Mesodermal cell (in vitro differentiated cells): ENCODE results near the gene FNDC10.

Experiments used
- H3K27ac ChIP-seq: 2 replicates; pipeline ENCODE4 v1.7.0; 2013; ENCODE audit warnings: mild to moderate bottlenecking, low read depth, low read length, moderate library complexity; ENCODE audit not compliant: severe bottlenecking
- H3K36me3 ChIP-seq: 2 replicates; pipeline ENCODE4 v1.7.1; 2013; ENCODE audit warnings: mild to moderate bottlenecking, low read length, moderate library complexity; ENCODE audit not compliant: control insufficient read depth, insufficient read depth
- H3K4me1 ChIP-seq: one replicate; pipeline ENCODE4 v1.7.1; 2013; ENCODE audit warnings: mild to moderate bottlenecking, low read length; ENCODE audit not compliant: insufficient read depth, control insufficient read depth, poor library complexity, severe bottlenecking
- H3K4me3 ChIP-seq: 2 replicates; pipeline ENCODE4 v1.7.0; 2013; ENCODE audit warnings: low read length, control low read depth, mild to moderate bottlenecking; ENCODE audit not compliant: insufficient read depth, poor library complexity, severe bottlenecking; ENCODE audit errors: extremely low read depth
- H3K9me3 ChIP-seq: 2 replicates; pipeline ENCODE4 v1.7.1; 2013; ENCODE audit warnings: mild to moderate bottlenecking, low read length, moderate library complexity; ENCODE audit not compliant: control insufficient read depth
- WGBS, 2 experiments: methylation state at CpG; one replicate each; pipeline ENCODE4 v1.1.5; 2013; ENCODE audit warnings: missing lambda C conversion rate in 2 of 2; ENCODE audit not compliant: insufficient coverage in 2 of 2; 5-methylcytosine and 5-hydroxymethylcytosine counted together

The FNDC10 gene

DNA sequence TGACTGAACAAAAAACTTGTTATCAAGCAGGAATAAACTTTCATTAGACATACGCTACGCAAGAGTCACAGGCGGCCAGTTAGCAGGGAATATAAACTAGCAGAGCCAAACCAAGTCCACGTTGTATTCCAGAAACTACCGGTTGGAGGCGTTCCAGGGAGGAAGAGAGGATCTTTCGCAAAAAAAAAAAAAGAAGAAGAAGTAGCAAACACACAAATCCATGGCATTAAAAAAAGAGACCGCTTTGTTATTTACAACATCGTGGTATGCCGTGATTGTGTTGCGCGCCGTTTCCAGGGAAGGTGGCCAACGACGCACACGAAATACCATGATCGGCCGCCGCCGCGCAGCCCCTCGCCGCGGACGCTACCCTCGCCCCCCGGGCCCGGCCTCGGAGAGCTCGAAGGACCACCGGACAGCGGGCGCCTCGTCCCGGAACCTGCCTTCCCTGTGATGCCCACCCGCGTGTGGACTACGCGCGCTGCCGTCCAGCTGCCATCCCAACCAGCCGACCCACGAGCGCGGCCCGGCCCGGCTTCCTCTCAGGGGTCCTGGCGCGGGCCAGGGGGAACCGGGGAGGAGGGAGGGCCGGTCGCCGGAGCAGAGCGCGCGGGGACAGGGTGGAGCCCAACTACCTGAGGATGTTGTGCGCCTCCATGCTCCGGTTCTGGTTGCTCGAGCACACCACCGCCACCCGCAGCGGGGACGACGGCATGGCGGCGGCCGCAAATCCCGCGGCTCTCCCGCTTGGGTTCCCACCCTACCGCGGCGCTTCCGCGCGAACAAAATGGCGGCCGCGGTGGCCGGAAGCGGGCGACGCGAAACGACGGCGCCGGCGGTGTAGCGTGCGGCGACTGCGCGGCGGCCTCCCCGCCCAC is 25.9 kb downstream of the FNDC10 start:
- WGBS, 2 experiments = 0% methylated on average over 71 to 79 of the region's 96 CpGs
- Histone ChIP-seq H3K4me1 (peaks cover 4% of the 10 kb centered on the region), H3K4me3 (peak overlapping the region; percentile 94), H3K9me3 (no peaks in the 10 kb centered on the region), H3K36me3 (peaks cover 37% of the 10 kb centered on the region), H3K27ac (peak overlapping the region; percentile 97)

DNA sequence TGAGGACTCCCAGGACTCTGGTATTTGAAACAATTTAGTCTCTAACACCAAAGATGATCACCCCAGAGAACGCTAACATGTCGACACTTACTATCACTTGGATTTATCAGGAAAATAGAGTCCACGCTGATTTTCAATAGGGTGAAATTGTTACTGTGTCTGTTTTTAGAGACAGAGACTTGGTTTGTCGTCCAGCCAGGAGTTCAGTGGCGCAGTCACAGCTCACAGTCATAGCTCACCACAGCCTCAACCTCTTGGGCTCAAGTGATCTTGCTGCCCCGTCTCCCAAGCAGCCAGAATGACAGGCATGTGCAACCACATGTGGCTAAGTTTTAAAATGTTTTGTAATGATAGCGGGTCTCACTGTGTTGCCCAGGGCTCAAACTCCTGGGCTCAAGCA is 30.6 kb downstream of the FNDC10 start:
- 100% methylated on average over 1 to 5 of the region's 7 CpGs for WGBS, 2 experiments
- Histone ChIP-seq H3K36me3 (peaks cover 74% of the 10 kb centered on the region), H3K4me3 (no peak overlapping the region), H3K4me1 (peaks cover 4% of the 10 kb centered on the region), H3K27ac (no peak overlapping the region), H3K9me3 (no peaks in the 10 kb centered on the region)

DNA sequence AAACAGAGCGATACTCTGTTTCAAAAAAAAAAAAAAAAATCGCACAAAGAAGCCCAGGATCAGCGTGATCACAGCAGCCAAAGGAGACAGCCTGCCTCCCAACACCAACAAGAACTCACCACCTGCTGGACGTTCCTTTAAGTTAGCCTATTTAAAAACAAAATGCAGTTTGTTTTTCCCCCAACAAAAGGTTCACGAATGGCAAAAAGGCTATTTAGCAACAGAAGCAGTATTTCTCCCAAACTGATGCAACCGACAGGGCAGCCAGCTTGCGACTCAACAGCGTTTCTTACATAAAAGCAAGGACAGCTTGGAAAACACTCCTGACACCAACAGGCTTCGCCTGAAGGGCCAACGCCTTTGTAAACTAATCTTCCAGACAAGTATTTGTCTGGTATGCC is 32.0 kb downstream of the FNDC10 start:
- Histone ChIP-seq H3K4me3 (no peak overlapping the region), H3K27ac (no peak overlapping the region), H3K36me3 (peaks cover 84% of the 10 kb centered on the region), H3K4me1 (no peaks in the 10 kb centered on the region), H3K9me3 (no peaks in the 10 kb centered on the region)
- WGBS, 2 experiments = 81 to 87% methylated on average over 7 to 8 of the region's 10 CpGs

DNA sequence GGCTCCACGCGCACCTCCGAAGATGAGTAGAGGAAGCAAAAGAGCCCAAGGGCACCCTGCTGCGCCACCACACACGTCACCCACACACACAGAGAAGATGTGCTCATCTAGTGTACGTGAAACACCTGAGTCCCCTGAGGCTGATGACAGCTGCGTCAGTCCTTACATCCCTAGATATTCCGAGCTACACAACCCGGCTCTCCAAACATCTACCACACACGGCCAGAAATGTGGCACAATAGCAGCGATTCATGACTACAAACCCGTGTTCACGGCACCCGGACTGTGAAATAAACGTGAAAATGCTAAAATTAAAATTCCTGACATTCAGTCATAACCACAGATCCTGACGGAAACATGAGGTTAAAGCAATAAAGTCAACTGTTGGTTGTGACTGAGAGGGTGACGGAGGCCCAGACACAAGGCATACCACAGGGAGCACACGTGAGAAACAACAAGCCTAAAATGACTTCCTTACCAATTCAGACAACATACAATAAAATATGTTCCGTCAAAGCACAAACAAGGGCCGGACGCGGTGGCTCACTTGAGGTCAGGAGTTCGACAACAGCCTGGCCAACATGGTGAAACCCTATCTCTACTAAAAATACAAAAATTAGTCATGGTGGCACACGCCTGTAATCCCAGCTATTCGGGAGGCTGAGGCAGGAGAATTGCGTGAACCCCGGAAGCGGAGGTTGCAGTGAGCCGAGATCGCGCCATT is 32.6 kb downstream of the FNDC10 start:
- WGBS, 2 experiments = 95 to 96% methylated on average over 20 to 29 of the region's 31 CpGs

DNA sequence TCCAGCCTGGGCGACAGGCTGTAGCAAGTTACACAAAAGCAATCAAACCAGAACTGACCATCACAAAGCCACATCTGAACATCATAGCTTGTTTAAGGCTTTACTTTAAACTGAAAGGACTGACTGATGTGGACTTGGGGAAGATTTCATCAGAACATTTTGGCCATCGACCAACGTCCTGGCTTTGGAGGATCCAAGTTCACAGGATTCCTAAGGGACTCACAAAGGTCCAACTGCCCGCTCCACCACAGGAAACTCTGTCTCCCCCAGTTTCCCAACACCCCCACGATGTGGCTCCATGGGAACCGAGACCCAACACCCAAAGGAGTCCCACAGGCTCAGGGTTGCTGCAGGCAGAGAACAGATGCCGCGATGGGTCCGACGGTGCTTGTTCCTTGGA is 34.6 kb downstream of the FNDC10 start:
- WGBS, 2 experiments = 93 to 96% methylated on average over 8 to 9 of the region's 10 CpGs
- H3K4me1 ChIP-seq = no peaks in the 10 kb centered on the region
- no peaks in the 10 kb centered on the region for H3K9me3 ChIP-seq
- H3K27ac ChIP-seq = no peak overlapping the region
- H3K36me3 ChIP-seq = peaks cover 87% of the 10 kb centered on the region
- no peak overlapping the region for H3K4me3 ChIP-seq

More for the DNA sequence above, 32.6 kb downstream of the FNDC10 start:
- Histone ChIP-seq H3K36me3 (peaks cover 84% of the 10 kb centered on the region), H3K4me1 (no peaks in the 10 kb centered on the region), H3K4me3 (no peak overlapping the region), H3K9me3 (no peaks in the 10 kb centered on the region), H3K27ac (no peak overlapping the region)

DNA sequence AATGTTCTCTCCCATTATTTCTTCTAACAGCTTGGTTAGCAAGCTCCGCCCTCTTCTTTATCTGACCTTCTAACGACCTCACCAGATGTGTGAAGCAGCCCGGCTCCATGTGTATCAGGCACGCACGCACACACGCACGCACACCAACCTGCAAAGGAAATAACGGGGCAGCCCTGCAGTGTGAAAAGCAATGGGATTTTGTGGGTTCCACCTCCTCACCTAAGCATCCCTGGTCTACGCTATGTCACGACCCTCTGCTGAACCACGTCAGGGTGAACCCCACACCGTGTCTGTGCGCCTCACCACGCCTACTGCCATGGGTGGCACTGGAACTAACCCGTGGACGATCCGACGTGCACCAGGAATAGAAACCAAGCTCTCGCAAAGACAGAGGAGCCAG is 35.7 kb downstream of the FNDC10 start:
- H3K36me3 ChIP-seq = peaks cover 81% of the 10 kb centered on the region
- WGBS, 2 experiments = 96 to 98% methylated on average over 16 to 19 of the region's 19 CpGs
- no peaks in the 10 kb centered on the region for H3K9me3 ChIP-seq
- H3K4me3 ChIP-seq = no peak overlapping the region
- no peaks in the 10 kb centered on the region for H3K4me1 ChIP-seq
- no peak overlapping the region for H3K27ac ChIP-seq

DNA sequence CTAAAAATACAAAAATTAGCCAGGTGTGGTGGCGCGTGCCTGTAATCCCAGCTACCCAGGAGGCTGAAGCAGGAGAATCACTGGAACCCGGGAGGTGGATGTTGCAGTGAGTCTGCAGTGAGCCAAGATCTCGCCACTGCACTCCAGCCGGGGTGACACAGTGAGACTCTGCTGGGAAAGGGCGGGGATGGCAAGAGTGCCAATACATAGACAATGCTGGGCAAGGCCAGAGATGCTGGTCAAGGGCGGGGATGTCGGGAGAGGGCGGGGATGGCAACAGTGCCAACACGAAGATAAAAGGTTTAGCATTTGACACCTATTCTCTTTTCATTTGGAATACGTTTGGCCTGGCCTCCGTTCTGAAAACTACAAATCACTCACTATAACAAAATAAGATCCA is 36.2 kb downstream of the FNDC10 start:
- WGBS, 2 experiments = 99% methylated on average over 11 to 12 of the region's 12 CpGs
- Histone ChIP-seq H3K9me3 (no peaks in the 10 kb centered on the region), H3K27ac (no peak overlapping the region), H3K4me1 (no peaks in the 10 kb centered on the region), H3K4me3 (no peak overlapping the region), H3K36me3 (peaks cover 82% of the 10 kb centered on the region)

DNA sequence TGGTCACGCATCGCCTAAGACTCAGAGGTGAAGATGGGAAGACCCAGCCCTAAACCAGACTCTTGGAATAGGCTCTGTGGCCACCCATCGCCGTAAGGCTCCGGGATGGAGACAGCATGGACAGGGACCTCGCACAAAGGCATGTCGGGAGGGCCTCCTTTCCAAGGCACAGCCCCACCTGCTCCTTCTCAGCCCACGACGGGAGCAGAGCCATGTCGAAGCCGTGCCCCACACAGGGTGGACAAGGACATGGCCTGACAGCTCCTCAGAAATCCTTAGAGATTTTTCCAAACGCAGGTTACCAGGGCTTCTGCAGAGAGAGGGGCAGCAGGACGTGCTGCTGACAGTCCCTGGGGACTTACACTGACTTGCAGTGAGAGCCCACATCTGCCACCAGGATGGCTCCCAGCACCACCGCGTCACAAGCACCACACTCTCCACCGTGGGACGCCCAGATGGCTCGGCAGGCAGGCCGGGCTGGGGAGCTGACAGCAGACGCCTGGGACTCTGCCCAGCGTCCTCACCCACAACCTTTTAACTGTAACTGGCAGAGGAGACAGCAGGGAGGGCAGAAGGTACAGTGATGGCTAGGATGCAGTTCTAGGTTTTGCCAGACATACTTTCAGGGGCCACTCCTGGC is 37.3 kb downstream of the FNDC10 start:
- Histone ChIP-seq H3K36me3 (peaks cover 82% of the 10 kb centered on the region), H3K9me3 (no peaks in the 10 kb centered on the region), H3K27ac (no peak overlapping the region), H3K4me1 (no peaks in the 10 kb centered on the region), H3K4me3 (no peak overlapping the region)
- WGBS, 2 experiments = 91 to 97% methylated on average over 20 to 21 of the region's 21 CpGs

DNA sequence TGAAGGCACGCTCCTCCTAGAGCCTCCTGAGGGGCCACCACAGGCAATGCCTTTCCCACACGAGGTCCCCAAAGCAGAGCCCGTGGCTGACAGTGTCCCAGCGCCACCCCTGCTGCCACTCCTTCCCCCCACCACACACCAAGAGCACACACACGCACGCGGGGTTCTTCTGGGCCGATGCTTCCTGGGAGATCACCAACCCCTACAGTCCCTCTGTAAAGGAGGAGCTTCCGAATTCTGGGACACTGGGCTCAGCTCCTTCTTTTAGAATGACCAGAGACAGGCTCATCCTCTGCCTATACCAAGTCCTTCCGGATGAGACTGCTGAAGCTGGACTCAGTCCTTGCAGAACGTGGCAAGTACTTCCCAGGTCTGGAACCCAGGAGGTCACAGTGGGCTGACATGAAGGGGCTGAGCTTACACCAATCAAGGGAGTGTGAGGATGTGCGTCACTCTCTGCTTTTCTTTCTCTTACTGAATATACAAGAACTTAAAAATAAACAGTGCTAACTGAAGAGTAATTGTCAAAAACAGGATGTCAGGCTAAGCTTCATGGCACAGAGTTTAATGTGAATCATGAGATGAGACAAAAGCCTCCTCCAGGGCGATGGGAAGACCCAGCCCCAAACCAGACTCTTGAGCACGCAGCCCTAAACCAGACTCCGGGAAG is 38.0 kb downstream of the FNDC10 start:
- no peak overlapping the region for H3K27ac ChIP-seq
- peaks cover 76% of the 10 kb centered on the region for H3K36me3 ChIP-seq
- WGBS, 2 experiments = 95 to 98% methylated on average over 11 to 14 of the region's 15 CpGs
- H3K4me3 ChIP-seq = no peak overlapping the region
- H3K9me3 ChIP-seq = no peaks in the 10 kb centered on the region
- no peaks in the 10 kb centered on the region for H3K4me1 ChIP-seq

DNA sequence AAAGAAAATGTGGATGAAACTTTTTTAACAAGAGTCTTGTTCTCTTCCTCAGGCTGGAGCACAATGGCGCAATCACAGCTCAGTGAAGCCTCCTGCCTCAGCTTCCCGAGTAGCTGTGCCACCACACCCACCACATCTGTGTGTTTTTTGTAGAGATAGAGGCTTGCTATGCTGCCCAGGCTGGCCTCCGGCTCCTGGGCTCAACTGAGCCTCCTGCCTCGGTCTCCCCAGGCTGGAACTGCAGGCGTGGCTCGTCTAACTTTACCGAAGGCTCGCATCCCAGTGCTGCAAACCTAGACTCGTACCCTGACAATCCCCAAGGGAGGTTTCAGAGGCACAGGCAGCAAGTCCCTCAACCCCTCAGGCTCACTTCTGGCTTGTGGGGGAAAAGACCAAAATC is 39.8 kb downstream of the FNDC10 start:
- Histone ChIP-seq H3K36me3 (peaks cover 59% of the 10 kb centered on the region), H3K9me3 (no peaks in the 10 kb centered on the region), H3K27ac (no peak overlapping the region), H3K4me1 (peaks cover 1% of the 10 kb centered on the region), H3K4me3 (no peak overlapping the region)
- 98 to 100% methylated on average over 7 to 8 of the region's 9 CpGs for WGBS, 2 experiments
